Kidney capillary endothelial cell (primary cell): ENCODE data around the gene NUDT15.
"Not testable (repeated sequence)": the region's sequence is repeated elsewhere in the genome, so short reads cannot be mapped to it uniquely, and the experiment has no call there.

ENCODE experiments used
- DNase-seq: peaks from one replicate; pipeline ENCODE4 v3.0.0-alpha.2; 2018; ENCODE audit warnings: low spot score

Gene NUDT15

GRCh38 chr13:48043789-48044503 lies 6.4 kb downstream of the NUDT15 start:
- DNase-seq: peak; percentile 23

GRCh38 chr13:48050550-48050949 lies 13.0 kb downstream of the NUDT15 start:
- no peak for DNase-seq

- DNase-seq: no peak
Measured at GRCh38 chr13:48054601-48055000, 17.1 kb downstream of the NUDT15 start.

- no peak for DNase-seq
Measured at GRCh38 chr13:48055712-48056111, 18.2 kb downstream of the NUDT15 start.

GRCh38 chr13:48058536-48058935 lies 21.0 kb downstream of the NUDT15 start:
- DNase-seq: not testable (repeated sequence)

GRCh38 chr13:48059951-48060350 lies 22.4 kb downstream of the NUDT15 start:
- not testable (repeated sequence) for DNase-seq

- DNase-seq: no peak
Measured at GRCh38 chr13:48066310-48066989, 28.9 kb downstream of the NUDT15 start.

- no peak for DNase-seq
Measured at GRCh38 chr13:48068036-48068435, 30.5 kb downstream of the NUDT15 start.

GRCh38 chr13:48068952-48069351 lies 31.4 kb downstream of the NUDT15 start:
- no peak for DNase-seq

GRCh38 chr13:48069573-48069972 lies 32.0 kb downstream of the NUDT15 start:
- DNase-seq: no peak

GRCh38 chr13:48070942-48071341 lies 33.4 kb downstream of the NUDT15 start:
- DNase-seq: no peak

- DNase-seq: no peak
Measured at GRCh38 chr13:48072304-48072703, 34.8 kb downstream of the NUDT15 start.

GRCh38 chr13:48072787-48073186 lies 35.3 kb downstream of the NUDT15 start:
- DNase-seq: no peak

GRCh38 chr13:48074006-48074405 lies 36.5 kb downstream of the NUDT15 start:
- DNase-seq: no peak

- no peak for DNase-seq
Measured at GRCh38 chr13:48078251-48078656, 40.7 kb downstream of the NUDT15 start.

GRCh38 chr13:48081739-48082138 lies 44.2 kb downstream of the NUDT15 start:
- no peak for DNase-seq

- DNase-seq: no peak
Measured at GRCh38 chr13:48086272-48086671, 48.7 kb downstream of the NUDT15 start.

- no peak for DNase-seq
Measured at GRCh38 chr13:48093588-48093987, 56.1 kb downstream of the NUDT15 start.

GRCh38 chr13:48094404-48094780 lies 56.9 kb downstream of the NUDT15 start:
- DNase-seq: no peak

- peak; percentile 89 for DNase-seq
Measured at GRCh38 chr13:48094781-48095502, 57.4 kb downstream of the NUDT15 start, which contains the start of gene MED4. Gene MED4 (minus strand): TSS chr13:48095104. CDS start chr13:48095078, 26 bp downstream.

- DNase-seq: no peak
Measured at GRCh38 chr13:48096670-48097069, 59.1 kb downstream of the NUDT15 start.
